ENCODE results near the gene GID4.

The GID4 gene

GRCh38 chr17:18107971-18108370 is 68.8 kb downstream of the GID4 start:
- Histone ChIP-seq H3K36me3 (ENCODE audit: control insufficient read depth in 1 of 2, insufficient read depth in 2 of 2, low read length in 2 of 2) (peaks cover 6 to 18% of the 10 kb centered on the region in 2 donors), H3K9ac (ENCODE audit: low read depth in 1 of 2, low read length in 2 of 2) (no peak overlapping the region), H3K9me3 (ENCODE audit: control insufficient read depth in 1 of 2, low read length in 2 of 2) (no peaks in the 10 kb centered on the region), H3K4me1 (ENCODE audit: control insufficient read depth in 1 of 2, insufficient read depth in 2 of 2, low read length in 2 of 2) (no peaks in the 10 kb centered on the region), H3K27me3 (ENCODE audit: control insufficient read depth in 1 of 2, insufficient read depth in 2 of 2, low read length in 2 of 2) (no peaks in the 10 kb centered on the region), H3K27ac (ENCODE audit: low read depth, low read length) (no peak overlapping the region), H3K4me3 (ENCODE audit: low read depth in 1 of 2, low read length in 2 of 2) (no peak overlapping the region)

- no peak within 1 kb of the TSS for H3K9ac ChIP-seq (ENCODE audit: low read depth in 1 of 2, low read length in 2 of 2)
- no peaks in the 10 kb centered on the region for H3K9me3 ChIP-seq (ENCODE audit: control insufficient read depth in 1 of 2, low read length in 2 of 2)
- peaks cover 6 to 18% of the 10 kb centered on the region in 2 donors for H3K36me3 ChIP-seq (ENCODE audit: control insufficient read depth in 1 of 2, insufficient read depth in 2 of 2, low read length in 2 of 2)
- no peak within 1 kb of the TSS for H3K27ac ChIP-seq (ENCODE audit: low read depth, low read length)
- no peaks in the 10 kb centered on the region for H3K4me1 ChIP-seq (ENCODE audit: control insufficient read depth in 1 of 2, insufficient read depth in 2 of 2, low read length in 2 of 2)
- H3K27me3 ChIP-seq (ENCODE audit: control insufficient read depth in 1 of 2, insufficient read depth in 2 of 2, low read length in 2 of 2): no peaks in the 10 kb centered on the region
- no peak within 1 kb of the TSS for H3K4me3 ChIP-seq (ENCODE audit: low read depth in 1 of 2, low read length in 2 of 2)
Observed at GRCh38 chr17:18108401-18109312, 69.4 kb downstream of the GID4 start, which contains the start of gene MYO15A. Gene MYO15A (plus strand): TSS chr17:18108756. CDS start chr17:18118801, 10,045 bp downstream.

- H3K36me3 ChIP-seq (ENCODE audit: control insufficient read depth in 1 of 2, insufficient read depth in 2 of 2, low read length in 2 of 2): peaks cover 6 to 12% of the 10 kb centered on the region in 2 donors
Observed at GRCh38 chr17:18109935-18110485, 70.8 kb downstream of the GID4 start.

GRCh38 chr17:18110636-18111145 is 71.5 kb downstream of the GID4 start:
- Histone ChIP-seq H3K4me3 (ENCODE audit: low read depth in 1 of 2, low read length in 2 of 2) (no peak overlapping the region), H3K9ac (ENCODE audit: low read depth in 1 of 2, low read length in 2 of 2) (no peak overlapping the region), H3K27me3 (ENCODE audit: control insufficient read depth in 1 of 2, insufficient read depth in 2 of 2, low read length in 2 of 2) (no peaks in the 10 kb centered on the region), H3K36me3 (ENCODE audit: control insufficient read depth in 1 of 2, insufficient read depth in 2 of 2, low read length in 2 of 2) (peaks cover 6 to 12% of the 10 kb centered on the region in 2 donors), H3K9me3 (ENCODE audit: control insufficient read depth in 1 of 2, low read length in 2 of 2) (no peaks in the 10 kb centered on the region), H3K4me1 (ENCODE audit: control insufficient read depth in 1 of 2, insufficient read depth in 2 of 2, low read length in 2 of 2) (peaks cover 0 to 2% of the 10 kb centered on the region in 2 donors), H3K27ac (ENCODE audit: low read depth, low read length) (no peak overlapping the region)

More at GRCh38 chr17:18109935-18110485, 70.8 kb downstream of the GID4 start:
- H3K9ac ChIP-seq (ENCODE audit: low read depth in 1 of 2, low read length in 2 of 2): no peak overlapping the region
- H3K27ac ChIP-seq (ENCODE audit: low read depth, low read length): no peak overlapping the region
- H3K4me3 ChIP-seq (ENCODE audit: low read depth in 1 of 2, low read length in 2 of 2): no peak overlapping the region
- no peaks in the 10 kb centered on the region for H3K27me3 ChIP-seq (ENCODE audit: control insufficient read depth in 1 of 2, insufficient read depth in 2 of 2, low read length in 2 of 2)
- H3K4me1 ChIP-seq (ENCODE audit: control insufficient read depth in 1 of 2, insufficient read depth in 2 of 2, low read length in 2 of 2): no peaks in the 10 kb centered on the region
- no peaks in the 10 kb centered on the region for H3K9me3 ChIP-seq (ENCODE audit: control insufficient read depth in 1 of 2, low read length in 2 of 2)

GRCh38 chr17:18111330-18111971 is 72.2 kb downstream of the GID4 start:
- no peaks in the 10 kb centered on the region for H3K9me3 ChIP-seq (ENCODE audit: control insufficient read depth in 1 of 2, low read length in 2 of 2)
- H3K9ac ChIP-seq (ENCODE audit: low read depth in 1 of 2, low read length in 2 of 2): no peak overlapping the region
- no peak overlapping the region for H3K4me3 ChIP-seq (ENCODE audit: low read depth in 1 of 2, low read length in 2 of 2)
- no peaks in the 10 kb centered on the region for H3K27me3 ChIP-seq (ENCODE audit: control insufficient read depth in 1 of 2, insufficient read depth in 2 of 2, low read length in 2 of 2)
- peaks cover 6 to 8% of the 10 kb centered on the region in 2 donors for H3K36me3 ChIP-seq (ENCODE audit: control insufficient read depth in 1 of 2, insufficient read depth in 2 of 2, low read length in 2 of 2)
- H3K4me1 ChIP-seq (ENCODE audit: control insufficient read depth in 1 of 2, insufficient read depth in 2 of 2, low read length in 2 of 2): peaks cover 0 to 4% of the 10 kb centered on the region in 2 donors
- H3K27ac ChIP-seq (ENCODE audit: low read depth, low read length): no peak overlapping the region

GRCh38 chr17:18115517-18115916 is 76.3 kb downstream of the GID4 start:
- Histone ChIP-seq H3K9ac (ENCODE audit: low read depth in 1 of 2, low read length in 2 of 2) (no peak overlapping the region), H3K27ac (ENCODE audit: low read depth, low read length) (no peak overlapping the region), H3K9me3 (ENCODE audit: control insufficient read depth in 1 of 2, low read length in 2 of 2) (no peaks in the 10 kb centered on the region), H3K36me3 (ENCODE audit: control insufficient read depth in 1 of 2, insufficient read depth in 2 of 2, low read length in 2 of 2) (no peaks in the 10 kb centered on the region), H3K4me1 (ENCODE audit: control insufficient read depth in 1 of 2, insufficient read depth in 2 of 2, low read length in 2 of 2) (peaks cover 0 to 4% of the 10 kb centered on the region in 2 donors), H3K27me3 (ENCODE audit: control insufficient read depth in 1 of 2, insufficient read depth in 2 of 2, low read length in 2 of 2) (no peaks in the 10 kb centered on the region), H3K4me3 (ENCODE audit: low read depth in 1 of 2, low read length in 2 of 2) (no peak overlapping the region)

- Histone ChIP-seq H3K9ac (ENCODE audit: low read depth in 1 of 2, low read length in 2 of 2) (no peak overlapping the region), H3K36me3 (ENCODE audit: control insufficient read depth in 1 of 2, insufficient read depth in 2 of 2, low read length in 2 of 2) (no peaks in the 10 kb centered on the region), H3K4me3 (ENCODE audit: low read depth in 1 of 2, low read length in 2 of 2) (no peak overlapping the region), H3K27me3 (ENCODE audit: control insufficient read depth in 1 of 2, insufficient read depth in 2 of 2, low read length in 2 of 2) (no peaks in the 10 kb centered on the region), H3K27ac (ENCODE audit: low read depth, low read length) (no peak overlapping the region), H3K9me3 (ENCODE audit: control insufficient read depth in 1 of 2, low read length in 2 of 2) (no peaks in the 10 kb centered on the region), H3K4me1 (ENCODE audit: control insufficient read depth in 1 of 2, insufficient read depth in 2 of 2, low read length in 2 of 2) (peaks cover 0 to 4% of the 10 kb centered on the region in 2 donors)
Observed at GRCh38 chr17:18116078-18116477, 76.9 kb downstream of the GID4 start.

GRCh38 chr17:18117533-18117932 is 78.3 kb downstream of the GID4 start:
- no peaks in the 10 kb centered on the region for H3K27me3 ChIP-seq (ENCODE audit: control insufficient read depth in 1 of 2, insufficient read depth in 2 of 2, low read length in 2 of 2)
- H3K9me3 ChIP-seq (ENCODE audit: control insufficient read depth in 1 of 2, low read length in 2 of 2): no peaks in the 10 kb centered on the region
- no peaks in the 10 kb centered on the region for H3K36me3 ChIP-seq (ENCODE audit: control insufficient read depth in 1 of 2, insufficient read depth in 2 of 2, low read length in 2 of 2)
- no peak overlapping the region for H3K9ac ChIP-seq (ENCODE audit: low read depth in 1 of 2, low read length in 2 of 2)
- H3K4me1 ChIP-seq (ENCODE audit: control insufficient read depth in 1 of 2, insufficient read depth in 2 of 2, low read length in 2 of 2): peaks cover 0 to 4% of the 10 kb centered on the region in 2 donors
- no peak overlapping the region for H3K27ac ChIP-seq (ENCODE audit: low read depth, low read length)
- no peak overlapping the region for H3K4me3 ChIP-seq (ENCODE audit: low read depth in 1 of 2, low read length in 2 of 2)

Measured in duodenal mucosa (tissue), 2 donors.